GM18505 (cell line): ENCODE results near the gene SORCS2.

Source experiments
- ATAC-seq: cut with Tn5 transposase; IDR thresholded peaks from one replicate; pipeline ENCODE4 v1.9.1; 2021; ENCODE audit not compliant: unreplicated experiment
- POLR2A ChIP-seq: IDR thresholded peaks from 4 replicates; pipeline ENCODE4 v1.6.1; 2011; ENCODE audit warnings: borderline replicate concordance; ENCODE audit not compliant: insufficient read depth, insufficient read length; ENCODE audit errors: extremely low read depth

Gene SORCS2

GRCh38 chr4:7638489-7638888 is 446.2 kb downstream of the SORCS2 start:
- ATAC-seq: no peak
- no peak for TF ChIP-seq POLR2A

DNA sequence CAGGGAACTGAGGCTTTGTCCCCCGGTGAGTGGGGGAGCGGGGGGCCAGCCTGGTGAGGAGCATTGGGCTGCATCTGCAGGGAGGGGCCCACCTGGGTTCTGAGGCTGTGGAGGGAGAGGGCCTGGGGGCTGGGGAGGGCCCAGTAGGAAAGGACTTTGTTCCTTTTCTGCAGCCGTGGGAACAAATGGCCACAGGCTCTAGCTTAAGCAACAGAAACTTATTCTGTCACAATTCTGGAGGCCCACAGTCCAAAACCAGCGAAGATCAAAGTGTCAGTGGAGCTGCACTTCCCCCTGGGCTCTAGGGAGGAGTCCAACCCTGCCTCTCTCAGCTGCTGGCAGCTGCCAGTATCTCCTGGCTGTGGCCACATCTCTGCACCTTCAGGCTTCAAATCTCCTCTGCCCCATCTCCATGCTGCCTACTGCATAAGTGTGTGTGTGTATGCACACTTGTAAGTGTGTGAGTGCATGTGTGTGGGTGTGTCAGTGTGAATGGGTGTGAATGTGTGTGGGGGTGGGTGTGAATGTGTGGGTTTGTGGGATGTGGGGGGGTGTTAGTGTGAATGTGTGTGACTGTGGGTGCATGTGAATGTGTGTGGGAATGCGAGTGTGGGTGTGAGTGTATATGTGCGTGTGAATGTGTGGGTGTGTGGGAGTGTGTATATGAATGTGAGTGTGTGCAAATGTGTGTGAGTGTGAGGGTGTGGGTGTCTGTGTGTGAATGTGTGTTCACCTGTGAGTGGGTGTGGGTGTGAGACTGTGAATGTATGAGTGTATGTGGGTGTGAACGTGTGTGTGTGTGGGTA is 446.8 kb downstream of the SORCS2 start:
- no peak for ATAC-seq

GRCh38 chr4:7640136-7640535 is 447.8 kb downstream of the SORCS2 start:
- TF ChIP-seq POLR2A: no peak
- no peak for ATAC-seq

More for the DNA sequence above, 446.8 kb downstream of the SORCS2 start:
- TF ChIP-seq POLR2A: no peak

DNA sequence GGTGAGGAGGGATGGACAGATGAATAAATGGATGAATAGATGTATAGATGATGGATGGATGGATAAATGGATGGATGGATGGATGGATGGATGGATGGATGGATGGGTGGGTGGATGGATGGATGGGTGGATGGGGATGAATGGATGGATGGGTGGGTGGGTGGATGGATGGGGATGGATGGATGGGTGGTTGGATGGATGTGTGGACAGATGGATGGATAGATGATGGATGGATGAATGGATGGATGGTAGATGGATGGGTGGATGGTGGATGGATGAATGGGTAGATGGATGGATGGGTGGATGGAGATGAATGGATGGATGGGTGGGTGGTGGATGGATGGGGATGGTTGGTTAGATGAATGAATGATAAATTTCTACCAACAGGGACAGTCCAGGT is 449.4 kb downstream of the SORCS2 start:
- ATAC-seq: no peak
- TF ChIP-seq POLR2A: no peak

GRCh38 chr4:7642741-7643458 is 450.6 kb downstream of the SORCS2 start:
- TF ChIP-seq POLR2A: no peak
- ATAC-seq: no peak

DNA sequence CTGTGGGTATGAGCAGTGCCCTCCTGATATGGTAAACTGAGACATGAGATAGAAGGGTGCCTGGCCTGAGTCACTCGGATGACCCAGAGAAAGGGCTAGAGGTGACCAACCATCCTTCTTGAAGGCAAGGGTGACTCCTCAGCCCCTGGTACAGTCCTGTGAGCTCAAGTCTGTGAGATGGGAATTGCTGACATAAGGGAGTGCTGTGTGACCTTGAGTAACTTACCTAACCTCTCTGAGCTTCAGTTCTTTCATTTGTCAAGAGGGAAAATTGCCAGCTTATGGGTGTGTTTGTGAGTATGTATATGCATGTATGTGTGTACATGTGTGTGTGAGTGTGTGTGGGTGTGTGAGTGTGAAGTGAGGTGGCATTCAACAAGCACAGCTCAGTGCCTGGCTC is 452.8 kb downstream of the SORCS2 start:
- no peak for TF ChIP-seq POLR2A
- ATAC-seq: no peak

- no peak for ATAC-seq
- no peak for TF ChIP-seq POLR2A
These were observed 453.6 kb downstream of the SORCS2 start for GRCh38 chr4:7645956-7646355.

- ATAC-seq: no peak
- no peak for TF ChIP-seq POLR2A
These were observed 454.2 kb downstream of the SORCS2 start for GRCh38 chr4:7646384-7647061.

DNA sequence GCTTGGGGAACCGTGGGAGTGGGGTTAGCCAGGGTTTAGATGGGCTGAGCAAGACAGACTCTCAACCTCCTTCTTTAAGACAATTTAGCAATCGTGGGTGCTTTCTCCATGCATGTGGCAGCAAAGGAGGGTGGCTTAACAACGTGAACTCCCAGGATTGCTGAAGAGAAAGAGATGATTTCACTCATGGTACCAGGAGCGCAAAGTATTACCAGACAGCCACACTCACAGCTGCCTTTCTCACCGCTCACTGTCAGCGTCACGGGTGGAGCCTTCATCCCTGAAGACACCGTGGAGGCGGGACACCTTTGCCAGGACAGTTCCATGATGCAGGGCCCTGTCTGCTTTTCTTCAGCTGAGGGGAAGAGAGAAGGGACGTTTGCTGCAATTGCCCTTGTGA is 454.8 kb downstream of the SORCS2 start:
- TF ChIP-seq POLR2A: no peak
- no peak for ATAC-seq

- TF ChIP-seq POLR2A: no peak
- no peak for ATAC-seq
These were observed 455.5 kb downstream of the SORCS2 start for GRCh38 chr4:7647600-7648543.

DNA sequence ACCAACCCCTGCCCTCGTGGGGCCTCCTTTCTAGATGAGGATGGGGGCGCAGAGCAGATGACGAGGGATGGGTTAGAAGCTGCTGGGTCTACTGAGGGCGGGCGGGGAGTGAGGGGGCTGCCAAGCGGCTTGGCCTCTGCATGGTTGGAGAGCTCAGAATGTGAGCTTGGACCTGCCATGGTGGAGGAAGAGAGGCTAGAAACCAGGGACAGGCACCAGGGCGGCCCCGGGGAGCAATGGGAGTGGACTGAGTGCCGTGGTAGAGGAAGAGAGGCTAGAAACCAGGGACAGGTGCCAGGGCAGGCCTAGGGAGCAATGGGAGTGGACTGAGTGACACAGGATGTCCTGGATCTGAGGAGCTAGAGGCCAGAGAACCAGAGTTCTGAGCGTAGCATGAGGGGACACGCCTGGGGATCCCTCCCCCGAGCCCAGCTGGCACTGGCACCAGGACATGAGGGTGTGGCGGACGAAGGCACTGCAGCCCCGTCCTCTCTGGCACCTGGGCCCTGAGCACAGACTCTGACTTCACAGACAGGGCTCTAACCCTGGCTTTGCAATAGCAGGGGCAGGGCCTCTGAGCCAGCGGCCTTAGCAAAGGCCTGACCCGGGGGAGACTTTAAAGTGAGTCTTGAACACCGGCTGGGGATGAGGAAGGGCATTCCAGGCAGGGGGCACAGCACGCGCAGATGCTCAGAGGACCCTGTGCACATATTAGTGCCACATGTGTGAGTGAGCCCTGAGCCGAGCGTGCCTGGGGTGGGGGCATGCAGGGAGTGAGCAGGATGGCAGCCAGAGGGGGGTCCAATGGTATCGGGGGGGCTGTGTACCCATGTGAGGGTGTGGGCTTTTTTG is 456.4 kb downstream of the SORCS2 start:
- TF ChIP-seq POLR2A: no peak
- no peak for ATAC-seq

DNA sequence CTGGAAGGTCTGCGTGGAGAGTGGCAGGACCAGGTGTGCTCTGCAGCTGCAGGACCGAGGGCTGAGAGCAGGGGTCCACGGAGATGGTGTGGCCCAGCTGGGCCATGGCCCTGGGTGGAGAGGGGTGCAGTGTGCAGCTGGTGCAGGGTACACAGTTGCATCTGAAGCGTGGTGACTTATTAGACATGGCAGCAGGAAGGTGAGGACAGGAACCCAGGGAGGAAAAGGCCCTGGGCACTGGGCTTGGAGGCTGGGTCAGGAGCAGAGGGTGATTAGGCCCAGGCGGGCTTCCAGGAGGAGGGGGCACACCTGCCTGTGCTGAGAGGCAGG is 457.0 kb downstream of the SORCS2 start:
- no peak for ATAC-seq
- no peak for TF ChIP-seq POLR2A

DNA sequence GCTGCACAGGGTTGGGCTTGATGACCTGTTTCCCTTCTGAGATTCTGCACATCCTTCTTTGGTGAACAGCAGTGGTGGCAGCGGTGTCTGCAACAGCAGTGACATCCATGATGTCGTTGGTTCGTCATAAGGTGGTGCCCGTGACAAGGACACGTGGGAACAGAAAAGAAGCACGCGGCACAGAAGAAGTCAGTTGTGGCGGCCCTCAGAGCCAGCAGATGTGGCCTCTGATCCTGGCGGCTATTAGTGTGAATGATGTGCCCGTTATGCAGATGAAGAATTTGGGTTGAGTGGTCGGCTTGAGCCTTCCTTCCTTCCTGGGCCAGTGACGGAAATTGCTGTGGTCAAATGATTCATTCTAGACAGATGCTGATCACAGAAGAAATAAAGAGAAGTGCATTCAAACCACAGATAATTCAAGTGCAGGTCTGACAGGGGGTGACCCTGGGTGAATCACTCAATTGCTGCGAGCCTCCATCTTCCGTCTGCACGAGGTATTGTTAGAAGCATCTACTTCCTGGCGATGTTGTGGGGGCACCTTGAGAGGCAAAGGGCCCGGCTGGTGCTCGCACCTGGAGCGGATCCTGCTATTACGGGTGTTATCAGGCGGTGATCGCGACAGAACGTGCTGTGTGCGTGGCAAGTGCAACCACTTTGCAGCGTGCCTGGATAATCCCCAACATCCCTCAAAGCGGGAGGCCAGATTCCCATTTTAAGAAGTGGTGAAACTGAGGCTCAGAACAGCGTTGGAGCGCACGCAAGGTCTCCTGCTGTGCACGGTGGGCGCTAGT is 457.6 kb downstream of the SORCS2 start:
- TF ChIP-seq POLR2A: no peak
- no peak for ATAC-seq
